HL-60 (cell line): ENCODE measurements around the gene SRPX.

Experiments
- DNase-seq, 2 experiments: peaks; one replicate each; pipeline ENCODE4 v3.0.0-alpha.2; 2010 to 2020; ENCODE audit warnings: low read depth in 1 of 2, low spot score in 1 of 2
- H3K27ac ChIP-seq: fragments of 250-450 bp; sonication (Bioruptor Pico); replicated peaks from 2 replicates; pipeline ENCODE4 v1.5.1; 2020; ENCODE audit warnings: mild to moderate bottlenecking, moderate library complexity
- H3K27me3 ChIP-seq: fragments of 250-450 bp; sonication (Bioruptor Pico); 2 replicates; pipeline ENCODE4 v1.5.1; 2021; ENCODE audit warnings: mild to moderate bottlenecking, moderate library complexity; ENCODE audit not compliant: insufficient read depth, poor library complexity, severe bottlenecking
- H3K4me3 ChIP-seq: replicated peaks from 2 replicates; pipeline ENCODE4 v1.5.1; 2011; ENCODE audit warnings: mild to moderate bottlenecking, control low read depth, low read length; ENCODE audit not compliant: insufficient read depth
- CTCF ChIP-seq: IDR thresholded peaks from one replicate; pipeline ENCODE4 v1.5.1; 2011; ENCODE audit warnings: low read length, control low read depth, inconsistent platforms; ENCODE audit not compliant: insufficient read depth
- GABPA ChIP-seq: IDR thresholded peaks from 2 replicates; pipeline ENCODE4 v1.6.1; 2012; ENCODE audit warnings: low read depth
- POLR2AphosphoS5 ChIP-seq: IDR thresholded peaks from 2 replicates; pipeline ENCODE4 v1.6.1; 2012; ENCODE audit warnings: low read depth
- SPI1 ChIP-seq: IDR thresholded peaks from 2 replicates; pipeline ENCODE4 v1.6.1; 2012; ENCODE audit warnings: low read depth, mild to moderate bottlenecking, borderline replicate concordance
- TF ChIP-seq, protein P1 (sequence below): IDR thresholded peaks from 2 replicates; pipeline ENCODE4 v1.6.1; 2012; ENCODE audit warnings: low read depth; ENCODE audit not compliant: insufficient replicate concordance

SRPX gene

DNA sequence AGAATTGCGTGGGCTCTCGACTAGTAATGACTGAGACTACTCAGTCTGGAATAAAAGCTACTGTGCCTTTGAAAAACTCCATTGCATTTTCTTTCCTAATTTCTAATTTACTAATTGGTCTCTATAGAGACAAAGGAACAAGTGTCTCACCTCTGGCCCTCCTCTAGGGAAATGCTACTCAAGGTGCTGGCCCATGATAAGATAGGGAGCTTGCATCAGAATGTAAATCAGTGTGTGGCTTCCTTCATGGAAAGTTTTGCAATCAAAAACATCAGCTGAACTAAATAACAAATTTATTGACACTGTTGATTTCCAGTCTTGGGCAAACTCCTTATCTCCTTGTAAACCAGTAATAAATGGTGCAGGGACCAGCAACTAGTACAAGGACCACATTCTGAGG lies 81.8 kb downstream of the SRPX start:
- TF ChIP-seq CTCF: no peak
- TF ChIP-seq POLR2AphosphoS5: no peak
- no peak for TF ChIP-seq GABPA
- TF ChIP-seq, protein P1, sequence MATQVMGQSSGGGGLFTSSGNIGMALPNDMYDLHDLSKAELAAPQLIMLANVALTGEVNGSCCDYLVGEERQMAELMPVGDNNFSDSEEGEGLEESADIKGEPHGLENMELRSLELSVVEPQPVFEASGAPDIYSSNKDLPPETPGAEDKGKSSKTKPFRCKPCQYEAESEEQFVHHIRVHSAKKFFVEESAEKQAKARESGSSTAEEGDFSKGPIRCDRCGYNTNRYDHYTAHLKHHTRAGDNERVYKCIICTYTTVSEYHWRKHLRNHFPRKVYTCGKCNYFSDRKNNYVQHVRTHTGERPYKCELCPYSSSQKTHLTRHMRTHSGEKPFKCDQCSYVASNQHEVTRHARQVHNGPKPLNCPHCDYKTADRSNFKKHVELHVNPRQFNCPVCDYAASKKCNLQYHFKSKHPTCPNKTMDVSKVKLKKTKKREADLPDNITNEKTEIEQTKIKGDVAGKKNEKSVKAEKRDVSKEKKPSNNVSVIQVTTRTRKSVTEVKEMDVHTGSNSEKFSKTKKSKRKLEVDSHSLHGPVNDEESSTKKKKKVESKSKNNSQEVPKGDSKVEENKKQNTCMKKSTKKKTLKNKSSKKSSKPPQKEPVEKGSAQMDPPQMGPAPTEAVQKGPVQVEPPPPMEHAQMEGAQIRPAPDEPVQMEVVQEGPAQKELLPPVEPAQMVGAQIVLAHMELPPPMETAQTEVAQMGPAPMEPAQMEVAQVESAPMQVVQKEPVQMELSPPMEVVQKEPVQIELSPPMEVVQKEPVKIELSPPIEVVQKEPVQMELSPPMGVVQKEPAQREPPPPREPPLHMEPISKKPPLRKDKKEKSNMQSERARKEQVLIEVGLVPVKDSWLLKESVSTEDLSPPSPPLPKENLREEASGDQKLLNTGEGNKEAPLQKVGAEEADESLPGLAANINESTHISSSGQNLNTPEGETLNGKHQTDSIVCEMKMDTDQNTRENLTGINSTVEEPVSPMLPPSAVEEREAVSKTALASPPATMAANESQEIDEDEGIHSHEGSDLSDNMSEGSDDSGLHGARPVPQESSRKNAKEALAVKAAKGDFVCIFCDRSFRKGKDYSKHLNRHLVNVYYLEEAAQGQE: no peak
- no peak for TF ChIP-seq SPI1
- Histone ChIP-seq H3K4me3 (no peak overlapping the region), H3K27me3 (no peaks in the 10 kb centered on the region), H3K27ac (no peak overlapping the region)
- DNase-seq: no peak

DNA sequence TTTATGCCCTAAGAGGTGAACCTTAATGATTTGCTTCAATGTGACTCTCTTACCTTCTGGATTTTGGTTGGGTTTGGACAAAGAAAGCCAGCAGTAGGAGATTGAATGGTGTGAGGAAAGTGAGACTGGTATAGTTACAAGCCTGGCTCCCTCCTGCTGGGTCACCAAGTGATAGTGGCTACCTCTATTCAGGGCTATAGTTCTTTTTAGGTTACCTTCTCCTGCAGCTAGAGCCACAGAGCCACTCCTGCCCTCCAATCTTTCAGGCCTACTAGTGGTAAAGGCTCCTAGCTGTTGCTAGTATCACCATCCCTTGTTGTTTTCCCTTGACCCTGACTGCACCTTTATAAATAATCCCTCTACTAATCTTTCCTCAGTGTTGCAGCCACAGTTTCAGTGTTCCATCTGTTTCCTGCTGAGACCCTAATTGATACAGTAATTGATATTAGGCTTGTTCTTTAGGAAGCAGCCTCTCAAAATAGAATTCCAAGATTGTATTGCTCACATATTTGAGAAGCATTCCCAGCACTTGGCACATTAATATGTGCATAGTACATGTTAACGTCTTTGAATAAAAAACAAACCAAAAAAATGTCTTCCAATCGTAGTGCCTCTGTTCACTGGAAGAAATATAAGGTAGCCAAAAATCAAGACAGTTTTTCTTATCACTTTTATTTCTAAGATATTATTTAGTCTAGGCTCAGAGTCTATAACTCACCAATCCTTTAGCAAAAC lies 82.3 kb downstream of the SRPX start:
- H3K27me3 ChIP-seq: no peaks in the 10 kb centered on the region
- no peak overlapping the region for H3K4me3 ChIP-seq
- DNase-seq: no peak
- no peak overlapping the region for H3K27ac ChIP-seq
- TF ChIP-seq, protein P1: no peak
- no peak for TF ChIP-seq GABPA
- TF ChIP-seq CTCF: no peak
- no peak for TF ChIP-seq POLR2AphosphoS5
- TF ChIP-seq SPI1: no peak

- Histone ChIP-seq H3K27me3 (no peaks in the 10 kb centered on the region), H3K27ac (no peak overlapping the region), H3K4me3 (no peak overlapping the region)
- TF ChIP-seq POLR2AphosphoS5 (no peak), SPI1 (no peak), GABPA (no peak), CTCF (no peak)
- TF ChIP-seq, protein P1: no peak
- DNase-seq: no peak
Measured at GRCh38 chrX:38129366-38129765, 91.3 kb downstream of the SRPX start.
